Ovary (tissue), 9 donors: ENCODE measurements around the gene SMAP1. TPM values are rescaled to one million over a fixed set of nuclear protein-coding genes. Genes with fewer than 3 reads are reported as not detected.

Experiments
- DNase-seq, 5 donors: peaks; one replicate each; pipeline ENCODE4 v3.0.0-alpha.2; 2019 to 2020
- H3K27ac ChIP-seq, 2 donors: fragments of 200-600 bp; one replicate each; pipeline versions ENCODE4 v1.5.1 to v1.8.0; 2019 to 2022
- H3K27me3 ChIP-seq: fragments of 200-600 bp; one replicate; pipeline ENCODE4 v1.8.0; 2022
- H3K36me3 ChIP-seq: fragments of 200-600 bp; sonication (generic); one replicate; pipeline ENCODE4 v1.5.1; 2019
- H3K4me1 ChIP-seq: one replicate; pipeline ENCODE4 v1.8.1; 2013; ENCODE audit warnings: mild to moderate bottlenecking, moderate library complexity; ENCODE audit not compliant: insufficient read depth
- H3K4me3 ChIP-seq: fragments of 200-600 bp; sonication (generic); one replicate; pipeline ENCODE4 v1.5.1; 2017
- H3K9me3 ChIP-seq, 2 donors: fragments of 200-600 bp in 1 of 2; sonication (generic) in 1 of 2; one replicate each; pipeline versions ENCODE4 v1.5.1 to v1.8.1; 2013 to 2019; ENCODE audit warnings: mild to moderate bottlenecking in 1 of 2, moderate library complexity in 1 of 2
- EP300 ChIP-seq: sonication (generic); formaldehyde crosslinking; IDR thresholded peaks from one replicate; pipeline ENCODE4 v1.6.1; 2017; ENCODE audit warnings: antibody characterized with exemption
- POLR2A ChIP-seq: fragments of 450-650 bp; IDR thresholded peaks from one replicate; pipeline ENCODE4 v1.6.1; 2017; ENCODE audit warnings: antibody characterized with exemption, mild to moderate bottlenecking, moderate library complexity
- WGBS, 3 donors: extraction: QIAGEN DNeasy Blood & Tissue Kit in 1 of 3; methylation state at CpG; one replicate each; pipeline versions ENCODE4 v1.1.5 to v1.1.7; 2013 to 2017; 5-methylcytosine and 5-hydroxymethylcytosine counted together
- intact Hi-C, 4 donors: fragments of 100-400 bp; cut with DNase I; formaldehyde crosslinking; loops; one replicate each; pipeline versions ENCODE4 v1.11.0 to v1.15.1; 2022 to 2023
- polyA plus RNA-seq, 2 donors: library from polyadenylated mRNA; stranded (reverse); fragments of 200-250 nt in 1 of 2; fragments of 350-450 nt in 1 of 2; fragmentation: Illumina TruSeq in 1 of 2; extraction: RNeasy Lipid Tissue Mini Kit (QIAGEN cat#74804) in 1 of 2; gene quantifications; one replicate each; pipeline ENCODE4 v1.2.3, GENCODE V29; 2013 to 2014
- total RNA-seq, 7 donors: library from RNA; depleted of rRNA in 2 of 7; stranded (reverse); fragments of >200 nt in 2 of 7; fragmentation: NEBNext Ultra II Directional in 3 of 7; extraction: Animal tissue kit (Norgen Biotek cat#: 25700) in 3 of 7; gene quantifications; one replicate each; pipeline versions ENCODE4 v1.1.0 to v1.2.4, GENCODE V29; 2016 to 2023
- TF ChIP-seq, protein P1 (sequence below), 3 donors: fragments of 450-650 bp in 2 of 3; fragments of 200-600 bp in 1 of 3; IDR thresholded peaks; one replicate each; pipeline versions ENCODE4 v1.5.1 to v1.8.0; 2016 to 2022; ENCODE audit warnings: antibody characterized with exemption in 3 of 3, mild to moderate bottlenecking in 1 of 3
- donor health status: DM: no; HTN: no; CAD: no; lungs with moderate emphysema.
- donor health status: DM: no; HTN: no; CAD: no.
- donor health status: Bipolar disorder and iron deficiency.
- donor health status: DM: yes; HTN: yes; CAD: no.
- donor health status: DM: no; HTN: no; CAD: no.
- donor health status: DM: yes; HTN: yes; CAD: no.

The SMAP1 gene
- total and polyA plus RNA-seq, 9 donors: 10.8 to 34.1 (median 18.6) TPM

DNA sequence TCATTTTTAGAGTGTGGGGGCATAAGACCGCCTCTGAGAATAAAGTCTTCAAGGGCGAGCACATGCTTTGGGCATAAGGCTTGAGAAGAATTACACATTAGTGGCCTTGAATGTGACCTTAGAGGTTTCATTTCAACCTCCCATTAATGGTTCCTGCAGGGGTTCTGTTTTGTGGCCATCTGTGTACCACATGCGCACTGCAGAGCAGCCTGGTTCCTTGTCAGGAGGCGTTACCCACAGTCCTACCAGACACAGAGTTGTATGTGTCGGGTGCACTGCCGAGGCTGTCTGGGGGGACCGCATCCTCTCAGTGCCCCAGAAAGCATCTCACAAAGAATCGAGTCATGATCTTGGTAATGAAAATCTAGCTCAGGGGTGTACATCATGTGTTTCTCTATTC lies 173.4 kb downstream of the SMAP1 start:
- 97 to 99% (median 98%) methylated on average over 8 of the region's 8 CpGs for WGBS, 3 donors
- Histone ChIP-seq H3K9me3 (no peaks in the 10 kb centered on the region), H3K27me3 (no peaks in the 10 kb centered on the region), H3K27ac (no peak overlapping the region), H3K36me3 (no peaks in the 10 kb centered on the region), H3K4me1 (peaks cover 2% of the 10 kb centered on the region), H3K4me3 (no peak overlapping the region)
- DNase-seq: no peak
- TF ChIP-seq EP300 (no peak), POLR2A (no peak)
- TF ChIP-seq, protein P1, sequence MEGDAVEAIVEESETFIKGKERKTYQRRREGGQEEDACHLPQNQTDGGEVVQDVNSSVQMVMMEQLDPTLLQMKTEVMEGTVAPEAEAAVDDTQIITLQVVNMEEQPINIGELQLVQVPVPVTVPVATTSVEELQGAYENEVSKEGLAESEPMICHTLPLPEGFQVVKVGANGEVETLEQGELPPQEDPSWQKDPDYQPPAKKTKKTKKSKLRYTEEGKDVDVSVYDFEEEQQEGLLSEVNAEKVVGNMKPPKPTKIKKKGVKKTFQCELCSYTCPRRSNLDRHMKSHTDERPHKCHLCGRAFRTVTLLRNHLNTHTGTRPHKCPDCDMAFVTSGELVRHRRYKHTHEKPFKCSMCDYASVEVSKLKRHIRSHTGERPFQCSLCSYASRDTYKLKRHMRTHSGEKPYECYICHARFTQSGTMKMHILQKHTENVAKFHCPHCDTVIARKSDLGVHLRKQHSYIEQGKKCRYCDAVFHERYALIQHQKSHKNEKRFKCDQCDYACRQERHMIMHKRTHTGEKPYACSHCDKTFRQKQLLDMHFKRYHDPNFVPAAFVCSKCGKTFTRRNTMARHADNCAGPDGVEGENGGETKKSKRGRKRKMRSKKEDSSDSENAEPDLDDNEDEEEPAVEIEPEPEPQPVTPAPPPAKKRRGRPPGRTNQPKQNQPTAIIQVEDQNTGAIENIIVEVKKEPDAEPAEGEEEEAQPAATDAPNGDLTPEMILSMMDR (IDR thresholded peaks at IDR 0.05): no peak
- intact Hi-C loops: no loop called here

- peaks cover 2% of the 10 kb centered on the region for H3K4me1 ChIP-seq
- intact Hi-C loops: loop anchor here in 1 of 4 donors (1.0 kb wide), 1 partner anchor 12 kb away; no protein-coding TSS in a partner anchor
- H3K27me3 ChIP-seq: no peaks in the 10 kb centered on the region
- no peak for DNase-seq
- 93 to 97% (median 97%) methylated on average over 8 of the region's 8 CpGs for WGBS, 3 donors
- no peak overlapping the region for H3K4me3 ChIP-seq
- no peak overlapping the region for H3K27ac ChIP-seq
- no peak for TF ChIP-seq EP300
- TF ChIP-seq POLR2A: no peak
- H3K9me3 ChIP-seq: no peaks in the 10 kb centered on the region
- no peaks in the 10 kb centered on the region for H3K36me3 ChIP-seq
Observed at GRCh38 chr6:70842541-70842940, 174.9 kb downstream of the SMAP1 start.

GRCh38 chr6:70843328-70843918 lies 175.7 kb downstream of the SMAP1 start:
- TF ChIP-seq POLR2A: no peak
- TF ChIP-seq EP300: no peak
- TF ChIP-seq, protein P1 (IDR thresholded peaks at IDR 0.05): no peak
- intact Hi-C loops: no loop called here
- Histone ChIP-seq H3K4me1 (peaks cover 2% of the 10 kb centered on the region), H3K36me3 (no peaks in the 10 kb centered on the region), H3K27ac (no peak overlapping the region), H3K27me3 (no peaks in the 10 kb centered on the region), H3K4me3 (no peak overlapping the region), H3K9me3 (no peaks in the 10 kb centered on the region)
- no peak for DNase-seq
- 94 to 96% (median 94%) methylated on average over 4 of the region's 4 CpGs for WGBS, 3 donors

GRCh38 chr6:70844301-70844700 lies 176.6 kb downstream of the SMAP1 start:
- TF ChIP-seq POLR2A (no peak), EP300 (no peak)
- TF ChIP-seq, protein P1 (IDR thresholded peaks at IDR 0.05): no peak

DNA sequence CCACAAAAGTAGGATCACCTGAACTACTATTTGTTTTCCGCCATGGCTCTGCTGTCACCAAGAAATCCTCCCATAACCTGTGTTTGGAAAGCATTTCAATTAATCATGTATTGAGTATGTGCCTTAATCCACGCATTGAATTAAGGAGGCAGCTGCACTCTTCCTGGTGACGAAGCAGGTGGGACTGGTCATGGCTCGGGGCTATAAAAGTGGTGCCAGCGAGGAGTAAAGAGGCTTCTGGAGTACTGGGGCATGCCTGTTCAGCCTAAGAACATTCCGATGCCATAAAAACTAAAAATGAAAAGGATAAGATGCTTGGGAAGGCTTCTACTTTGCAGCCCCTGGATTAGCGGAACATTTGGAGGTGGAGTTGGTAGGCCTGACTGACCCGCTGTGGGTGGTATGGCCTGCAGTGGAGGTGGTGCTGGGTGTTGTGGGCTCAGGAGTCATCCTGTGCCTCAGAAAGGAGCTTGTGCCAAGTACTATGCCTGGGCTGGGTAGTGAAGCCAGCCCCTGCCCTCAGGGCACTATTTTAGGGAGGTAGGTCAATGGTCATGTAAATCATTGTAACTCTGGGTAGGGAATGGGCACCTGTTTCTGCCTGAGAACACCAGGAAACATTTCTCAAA lies 178.6 kb downstream of the SMAP1 start:
- Histone ChIP-seq H3K4me1 (no peaks in the 10 kb centered on the region), H3K27ac (no peak overlapping the region), H3K27me3 (no peaks in the 10 kb centered on the region), H3K9me3 (no peaks in the 10 kb centered on the region), H3K4me3 (no peak overlapping the region), H3K36me3 (no peaks in the 10 kb centered on the region)
- 96 to 98% (median 96%) methylated on average over 8 of the region's 8 CpGs for WGBS, 3 donors
- no peak for DNase-seq
- intact Hi-C loops: no loop called here
- TF ChIP-seq EP300 (no peak), POLR2A (no peak)
- TF ChIP-seq, protein P1 (IDR thresholded peaks at IDR 0.05): no peak

More at GRCh38 chr6:70844301-70844700, 176.6 kb downstream of the SMAP1 start:
- intact Hi-C loops: no loop called here
- H3K4me1 ChIP-seq: peaks cover 2% of the 10 kb centered on the region
- no peaks in the 10 kb centered on the region for H3K36me3 ChIP-seq
- no peak for DNase-seq
- H3K27ac ChIP-seq: no peak overlapping the region
- no peaks in the 10 kb centered on the region for H3K9me3 ChIP-seq
- WGBS, 3 donors: 91 to 98% (median 97%) methylated on average over 1 of the region's 1 CpG
- H3K4me3 ChIP-seq: no peak overlapping the region
- no peaks in the 10 kb centered on the region for H3K27me3 ChIP-seq
